GM12865 (cell line): ENCODE measurements around the gene PTPMT1.
A peak's percentile ranks its signal among the peaks of the same experiment; 100 is the strongest.
"Not testable (repeated sequence)": the region's sequence is repeated elsewhere in the genome, so short reads cannot be mapped to it uniquely, and the experiment has no call there.

Experiments
- DNase-seq: peaks from one replicate; pipeline ENCODE4 v3.0.0; 2010; ENCODE audit warnings: low read depth
- H3K4me3 ChIP-seq: 2 replicates; pipeline ENCODE4 v1.5.1; 2011; ENCODE audit warnings: mild to moderate bottlenecking, low read depth, low read length, control low read depth
- CTCF ChIP-seq: IDR thresholded peaks from 2 replicates; pipeline ENCODE4 v1.5.1; 2011; ENCODE audit warnings: low read length, control low read depth, low read depth, inconsistent platforms; ENCODE audit not compliant: insufficient read depth; ENCODE audit errors: missing control alignments

Gene PTPMT1

DNA sequence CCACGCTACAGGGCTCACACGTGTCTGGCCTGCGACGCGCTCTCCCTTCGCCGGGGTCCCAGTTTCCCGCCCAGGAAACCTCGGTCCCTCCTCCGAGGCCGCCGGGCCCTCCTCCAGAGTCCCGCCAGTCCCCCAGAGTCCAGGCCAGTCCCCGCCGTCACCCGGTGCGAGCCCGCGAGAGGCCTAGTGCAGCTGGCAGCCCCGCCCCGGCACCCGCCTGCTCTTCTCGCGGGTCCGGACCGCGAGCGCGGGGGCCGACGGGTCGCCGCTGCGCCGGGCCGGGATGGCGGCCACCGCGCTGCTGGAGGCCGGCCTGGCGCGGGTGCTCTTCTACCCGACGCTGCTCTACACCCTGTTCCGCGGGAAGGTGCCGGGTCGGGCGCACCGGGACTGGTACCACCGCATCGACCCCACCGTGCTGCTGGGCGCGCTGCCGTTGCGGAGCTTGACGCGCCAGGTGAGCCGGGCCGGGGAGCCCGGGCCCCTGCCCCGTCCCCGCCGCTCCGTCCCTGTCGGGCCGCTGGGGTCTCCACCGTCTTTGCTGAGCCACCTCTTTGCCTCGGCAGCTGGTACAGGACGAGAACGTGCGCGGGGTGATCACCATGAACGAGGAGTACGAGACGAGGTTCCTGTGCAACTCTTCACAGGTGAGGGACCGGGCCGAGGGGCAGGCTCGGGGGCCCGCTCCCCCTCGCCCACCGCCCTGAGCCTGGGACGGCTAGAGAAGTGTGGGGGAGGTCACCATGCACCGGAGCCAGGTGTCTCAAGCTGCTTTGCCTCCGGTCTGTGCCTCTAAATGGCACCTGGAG lies at the start of gene PTPMT1:
Gene PTPMT1, plus strand, starts transcription at position 260 of the 809 bp plus-strand sequence. Its CDS starts 24 bp downstream, at position 284.
- H3K4me3 ChIP-seq: peak within 1 kb of the TSS; percentile 75
- TF ChIP-seq CTCF: no peak
- DNase-seq: peak; percentile 89

- TF ChIP-seq CTCF: no peak
- no peak overlapping the region for H3K4me3 ChIP-seq
Observed at GRCh38 chr11:47516155-47516554, 49.2 kb upstream of the PTPMT1 start.

DNA sequence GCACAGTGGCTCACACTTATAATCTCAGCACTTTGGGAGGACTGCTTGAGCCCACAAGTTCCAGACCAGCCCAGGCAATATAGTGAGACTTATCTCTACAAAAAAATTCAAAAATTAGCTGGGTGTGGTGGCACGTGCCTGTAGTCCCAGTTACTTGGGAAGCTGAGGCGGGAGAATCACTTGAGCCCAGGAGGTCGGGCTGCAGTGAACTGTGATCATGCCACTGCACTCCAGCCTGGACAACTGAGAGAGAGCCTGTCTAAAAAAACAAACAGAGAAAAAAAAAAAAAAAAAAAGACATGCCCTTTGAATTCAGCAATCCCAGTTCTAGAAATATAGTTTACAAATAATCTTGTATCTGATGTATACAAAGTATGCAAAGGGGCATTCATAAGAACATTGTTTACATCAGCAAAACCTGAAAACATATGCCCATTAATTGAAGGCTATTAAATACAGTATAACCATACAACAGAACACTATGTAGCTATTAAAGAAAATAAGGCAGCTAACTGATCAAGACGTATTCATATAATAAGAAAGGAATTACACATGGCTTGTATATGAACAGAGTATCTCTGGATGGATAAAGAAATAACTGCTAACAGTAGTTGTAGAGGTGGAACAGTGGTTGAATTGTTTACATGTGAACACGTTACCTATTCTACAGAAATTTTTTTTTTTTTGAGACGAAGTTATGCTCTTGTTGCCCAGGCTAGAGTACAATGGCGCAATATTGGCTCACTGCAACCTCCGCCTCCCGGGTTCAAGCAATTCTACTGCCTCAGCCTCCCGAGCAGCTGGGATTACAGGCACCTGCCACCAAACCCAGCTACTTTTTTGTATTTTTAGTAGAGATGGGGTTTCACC lies 48.2 kb upstream of the PTPMT1 start:
- TF ChIP-seq CTCF: no peak
- H3K4me3 ChIP-seq: no peak overlapping the region
- no peak for DNase-seq

More at GRCh38 chr11:47516155-47516554, 49.2 kb upstream of the PTPMT1 start:
- DNase-seq: no peak

GRCh38 chr11:47518212-47518964 lies 47.0 kb upstream of the PTPMT1 start:
- no peak overlapping the region for H3K4me3 ChIP-seq
- TF ChIP-seq CTCF: no peak
- no peak for DNase-seq

DNA sequence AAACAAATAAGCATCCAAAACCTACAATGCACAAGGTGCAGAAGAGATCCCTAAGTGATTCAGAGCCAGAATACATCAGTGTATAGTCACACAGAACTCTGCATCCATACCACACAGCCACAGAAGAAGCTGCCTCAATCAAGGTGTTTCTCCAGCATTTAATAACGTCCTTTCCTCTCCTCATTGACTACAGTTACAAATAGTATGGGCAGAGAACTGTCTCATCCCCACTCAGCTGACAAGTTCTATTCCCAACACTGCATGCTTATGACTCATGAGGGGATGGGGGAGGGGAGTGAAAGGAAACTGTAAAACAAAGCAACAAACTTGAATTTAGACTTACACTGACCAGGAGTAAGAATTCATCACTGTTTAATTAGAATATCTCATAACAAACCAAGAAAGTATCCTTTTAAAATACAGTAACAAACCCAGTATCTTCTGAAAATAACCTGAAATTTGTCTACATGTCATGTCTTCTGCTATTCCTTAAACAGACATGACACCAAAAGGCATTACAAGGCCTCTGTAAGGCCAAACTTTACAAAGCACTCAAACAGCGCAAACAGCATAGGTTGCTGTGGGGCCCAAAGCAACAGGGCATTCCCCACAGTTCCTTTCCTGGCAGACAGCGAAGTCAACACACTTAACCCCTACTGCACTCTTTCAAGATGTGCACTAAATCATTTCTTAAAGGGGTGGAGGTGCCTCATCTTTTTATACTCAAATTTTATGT lies 41.7 kb upstream of the PTPMT1 start:
- H3K4me3 ChIP-seq: peak overlapping the region; percentile 32; the same call in 1 of the 2 replicates
- peak; percentile 54 for DNase-seq
- TF ChIP-seq CTCF: no peak

DNA sequence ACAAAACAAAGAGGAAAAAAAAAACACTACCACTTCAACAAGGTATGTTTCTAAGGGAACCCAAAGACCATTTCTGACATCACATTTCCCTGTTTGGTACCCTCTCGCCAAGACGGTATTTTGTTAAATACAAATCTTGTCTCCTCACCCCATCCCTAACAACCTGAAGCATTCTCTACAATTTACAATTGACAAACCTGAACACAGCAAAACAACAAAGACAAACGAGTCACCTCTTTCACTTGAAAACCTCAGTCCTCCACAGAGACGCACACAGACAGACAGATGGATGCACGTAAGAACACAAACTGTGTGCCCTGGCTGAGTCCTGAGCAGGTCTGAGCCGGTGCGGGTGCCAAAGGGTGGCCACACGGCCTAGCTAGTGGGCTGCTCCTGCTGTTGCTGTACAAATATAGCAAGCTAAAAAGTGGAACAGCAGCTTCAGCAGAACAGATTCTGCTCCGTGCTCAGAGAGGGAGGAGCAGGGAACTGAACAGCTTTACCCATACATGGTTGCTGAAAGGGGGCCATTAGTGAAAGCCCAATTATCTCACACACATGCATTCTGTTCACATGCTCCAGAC lies 41.0 kb upstream of the PTPMT1 start:
- DNase-seq: no peak
- no peak for TF ChIP-seq CTCF
- H3K4me3 ChIP-seq: peak overlapping the region; percentile 32

- DNase-seq, H3K4me3 ChIP-seq: not testable (repeated sequence)
Observed at GRCh38 chr11:47526032-47526431, 39.4 kb upstream of the PTPMT1 start.
